GM15510 (cell line): ENCODE results near the gene EHD2.

Experiments
- POLR2A ChIP-seq: IDR thresholded peaks from 3 replicates; pipeline ENCODE4 v1.6.1; 2011; ENCODE audit warnings: borderline replicate concordance; ENCODE audit not compliant: insufficient read length; ENCODE audit errors: extremely low read depth

The EHD2 gene

DNA sequence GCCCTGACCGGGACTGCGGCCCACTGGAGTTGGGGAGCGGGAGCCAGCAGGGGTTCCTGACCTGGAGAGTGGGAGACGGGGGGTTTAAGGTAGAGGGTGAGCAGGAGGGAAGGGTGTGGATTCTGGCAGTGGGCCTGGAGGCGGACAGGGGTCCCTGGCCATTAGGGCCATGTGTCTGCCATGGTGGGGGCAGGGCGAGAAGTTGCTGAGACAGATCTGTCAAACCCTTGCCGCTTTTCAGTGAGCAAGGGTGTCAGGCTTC is 53.1 kb downstream of the EHD2 start:
- no peak for TF ChIP-seq POLR2A

DNA sequence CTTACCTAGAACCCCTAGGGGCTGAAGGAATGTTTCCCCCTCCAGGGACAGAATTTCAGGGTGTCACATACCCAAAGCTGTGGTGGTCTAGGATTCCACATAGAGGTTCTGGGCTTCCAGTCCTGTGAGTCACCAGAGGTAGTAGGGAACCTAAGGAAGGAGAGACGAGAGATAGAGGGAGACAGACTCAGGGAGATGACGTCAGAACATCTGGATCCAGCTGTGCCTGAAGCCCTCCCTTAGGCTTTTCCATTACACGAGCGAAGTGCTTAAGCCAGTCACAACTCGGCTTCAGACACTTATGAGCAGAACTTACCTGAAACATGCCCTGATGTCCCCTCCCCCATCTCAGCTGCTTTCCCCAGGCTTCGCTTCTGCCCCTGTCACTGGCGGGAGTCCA is 53.4 kb downstream of the EHD2 start:
- no peak for TF ChIP-seq POLR2A

DNA sequence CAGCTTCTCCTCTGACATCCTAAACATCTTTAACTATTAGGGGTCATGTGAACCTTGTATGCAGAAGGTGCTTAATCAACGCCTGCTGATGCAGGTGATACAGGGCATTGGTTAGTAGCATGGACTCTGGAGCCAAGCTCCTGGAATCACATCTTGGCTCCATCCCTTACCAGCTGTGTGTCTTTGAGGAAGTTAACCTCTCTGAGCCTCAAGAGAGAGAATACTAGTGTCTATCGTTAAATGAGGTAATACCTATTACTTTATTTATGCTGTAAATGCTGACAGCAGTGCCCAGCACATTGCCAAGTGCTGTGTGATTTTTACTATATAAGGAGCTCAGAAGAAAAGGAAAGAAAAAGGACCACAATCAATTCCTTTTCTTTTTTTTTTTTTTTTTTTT is 54.1 kb downstream of the EHD2 start:
- no peak for TF ChIP-seq POLR2A

DNA sequence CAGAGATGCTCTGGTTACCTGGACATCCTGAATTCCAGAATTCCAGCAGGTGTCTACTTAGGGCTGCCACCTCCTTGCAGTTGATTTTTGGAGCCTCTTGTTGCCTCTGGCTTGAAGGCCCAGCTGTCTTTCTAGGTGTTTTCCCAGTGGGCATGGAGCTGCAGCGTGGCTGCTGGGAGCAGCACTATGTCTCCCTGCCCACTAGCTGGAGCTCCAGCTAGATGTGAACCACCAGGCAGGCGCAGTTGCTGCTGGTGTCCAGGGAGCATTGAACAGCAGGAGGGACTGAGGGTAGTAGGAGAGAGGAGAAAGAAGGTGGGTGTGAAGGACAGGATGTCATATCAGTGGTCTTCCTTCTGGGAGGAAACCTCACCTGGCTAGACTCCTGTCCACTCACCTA is 55.4 kb downstream of the EHD2 start:
- no peak for TF ChIP-seq POLR2A

DNA sequence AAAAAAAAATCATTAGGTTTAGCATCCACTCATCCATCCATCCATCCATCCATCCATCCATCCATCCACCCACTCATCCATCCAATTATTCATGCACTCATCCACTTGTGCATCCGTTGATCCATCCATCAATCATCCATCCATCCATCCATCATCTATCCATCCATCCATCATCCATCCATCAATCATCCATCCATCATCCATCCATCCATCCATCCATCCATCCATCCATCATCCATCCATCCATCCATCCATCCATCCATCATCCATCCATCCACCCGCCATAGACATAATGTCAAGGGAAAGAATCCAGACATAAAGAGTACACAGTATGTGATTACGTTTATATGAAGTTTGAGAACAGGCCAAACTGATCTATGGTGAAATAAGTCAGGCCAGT is 56.3 kb downstream of the EHD2 start:
- TF ChIP-seq POLR2A, result no peak

DNA sequence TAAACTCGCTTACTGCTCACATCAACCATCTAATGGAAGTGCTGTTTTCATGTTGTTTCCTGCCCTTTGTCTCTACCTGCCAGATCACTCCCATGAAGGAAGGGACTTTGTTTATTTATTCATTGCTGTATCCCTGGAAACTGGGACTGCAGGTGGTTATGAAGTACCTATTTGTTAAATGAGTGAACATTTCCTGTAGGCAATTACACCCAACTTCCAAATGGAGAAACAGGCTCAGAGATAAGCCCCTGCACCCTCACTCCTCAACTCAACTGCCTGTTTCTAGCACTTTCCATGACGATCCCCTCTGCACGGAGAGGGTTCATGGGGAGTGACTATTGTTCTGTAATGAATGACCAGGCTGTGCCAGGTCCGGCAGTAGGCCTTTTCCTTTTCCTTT is 63.3 kb downstream of the EHD2 start:
- TF ChIP-seq POLR2A, result no peak

DNA sequence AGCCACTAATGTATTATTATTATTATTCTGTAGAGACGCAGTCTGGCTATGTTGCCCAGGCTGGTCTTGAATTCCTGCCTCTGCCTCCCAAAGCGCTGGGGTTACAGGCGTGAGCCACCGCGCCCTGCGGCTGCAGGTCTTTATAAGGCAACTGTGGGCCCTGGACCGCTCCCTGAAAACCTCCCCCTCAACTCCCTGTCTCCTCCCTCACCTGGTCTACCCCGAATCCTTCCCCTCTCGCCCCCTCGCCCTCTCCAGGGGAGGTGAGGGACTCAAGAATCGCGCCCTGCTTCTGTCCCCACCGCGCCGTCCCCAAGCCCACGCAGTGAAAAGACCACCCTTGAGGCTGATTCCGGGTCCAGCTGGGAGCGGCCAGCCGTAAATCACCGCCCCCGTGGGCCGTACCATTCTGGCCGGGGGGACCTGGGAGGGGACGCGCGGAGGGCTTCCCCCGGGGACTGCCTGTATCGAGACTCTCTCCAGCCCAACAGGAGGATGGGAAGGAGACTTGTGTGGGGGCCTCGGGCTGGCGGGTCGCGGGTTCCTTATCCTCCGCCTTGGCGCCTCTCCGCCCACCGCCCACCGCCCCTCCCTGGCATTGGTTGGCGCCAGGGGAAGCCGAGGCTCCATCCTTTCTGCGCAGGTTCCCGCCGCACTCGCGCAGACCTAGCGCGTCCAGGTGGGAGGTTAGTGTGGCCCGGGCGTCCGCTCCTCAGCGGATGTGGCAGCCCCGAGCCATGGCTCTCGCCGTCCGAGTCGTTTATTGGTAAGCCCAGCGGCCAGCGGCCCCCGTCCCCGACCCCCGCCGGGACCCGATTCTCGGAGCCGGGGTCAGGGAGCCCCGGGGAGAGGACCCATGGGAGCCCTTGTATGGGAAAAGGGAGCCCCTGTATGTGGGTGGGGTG is 65.1 kb downstream of the EHD2 start, which contains the start of gene SELENOW:
Gene SELENOW (plus strand): TSS at position 655 of the 905 bp plus-strand sequence. CDS start 83 bp downstream, at position 738.
- TF ChIP-seq POLR2A, result peak; percentile 99

DNA sequence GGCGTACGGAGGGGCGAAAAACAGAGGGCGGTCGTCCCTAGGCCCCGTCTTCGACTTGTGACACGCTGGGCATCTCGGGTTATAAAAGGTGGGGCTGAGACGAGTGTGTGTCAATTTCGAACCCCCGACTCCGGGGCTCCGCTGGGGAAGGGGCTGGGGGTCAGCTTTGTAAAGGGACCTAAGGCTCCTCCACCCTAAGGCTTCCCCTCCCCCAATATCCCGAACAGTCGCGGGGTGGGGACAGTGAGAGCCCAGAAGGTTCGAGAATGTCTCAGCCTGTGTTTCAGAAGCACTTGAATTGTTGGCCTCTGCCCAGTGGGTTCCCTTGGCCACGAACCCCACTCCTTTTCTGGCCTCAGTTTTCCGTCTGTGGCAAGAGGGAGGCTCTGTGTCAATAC is 65.7 kb downstream of the EHD2 start:
- no peak for TF ChIP-seq POLR2A

DNA sequence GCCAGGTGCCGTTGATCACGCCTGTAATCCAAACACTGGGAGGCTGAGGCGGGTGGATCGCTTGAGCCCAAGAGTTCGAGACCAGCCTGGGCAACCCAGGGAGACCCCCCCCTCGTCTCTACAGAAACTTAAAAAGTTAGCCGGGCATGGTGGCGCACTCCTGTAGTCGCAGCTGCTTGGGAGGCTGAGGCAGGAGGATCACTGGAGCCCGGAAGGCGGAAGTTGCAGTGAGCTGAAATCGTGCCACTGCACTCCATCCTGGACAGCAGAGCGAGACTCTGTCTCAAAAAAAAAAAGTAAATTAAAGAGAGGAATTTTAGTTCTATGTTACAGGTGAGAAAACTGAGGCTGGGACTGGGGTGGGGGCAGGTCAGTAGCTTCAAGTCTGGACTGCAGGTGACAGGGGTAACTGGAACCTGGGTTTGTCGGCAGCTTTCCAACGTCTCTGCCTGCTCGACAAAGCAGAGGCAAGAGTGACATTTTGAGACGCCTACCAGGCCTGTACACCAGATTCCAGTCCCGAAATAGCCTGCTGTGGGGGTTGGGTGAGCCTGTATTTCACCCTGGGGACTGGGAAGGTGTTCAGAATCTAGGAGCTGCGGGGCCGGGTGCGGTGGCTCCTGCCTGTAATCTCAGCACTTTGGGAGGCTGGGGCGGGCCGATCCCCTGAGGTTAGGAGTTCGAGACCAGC is 66.4 kb downstream of the EHD2 start:
- TF ChIP-seq POLR2A, result no peak

DNA sequence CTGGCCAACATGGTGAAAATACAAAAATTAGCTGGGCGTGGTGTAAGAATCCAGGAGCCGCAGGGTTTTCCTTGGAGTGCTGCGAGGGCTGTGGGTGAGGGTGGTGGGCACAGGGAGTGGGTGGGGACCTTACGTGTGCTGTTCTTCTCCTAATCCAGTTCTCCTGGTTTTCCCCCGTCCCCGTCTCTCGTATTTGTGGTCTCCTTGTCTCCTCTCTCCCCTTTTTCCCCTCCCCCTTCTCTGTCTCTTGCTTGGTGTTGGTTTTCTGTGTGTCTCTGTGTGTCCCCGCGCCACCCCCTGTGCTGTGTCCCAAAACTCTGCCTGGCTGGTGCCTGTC is 67.0 kb downstream of the EHD2 start:
- TF ChIP-seq POLR2A, result no peak

DNA sequence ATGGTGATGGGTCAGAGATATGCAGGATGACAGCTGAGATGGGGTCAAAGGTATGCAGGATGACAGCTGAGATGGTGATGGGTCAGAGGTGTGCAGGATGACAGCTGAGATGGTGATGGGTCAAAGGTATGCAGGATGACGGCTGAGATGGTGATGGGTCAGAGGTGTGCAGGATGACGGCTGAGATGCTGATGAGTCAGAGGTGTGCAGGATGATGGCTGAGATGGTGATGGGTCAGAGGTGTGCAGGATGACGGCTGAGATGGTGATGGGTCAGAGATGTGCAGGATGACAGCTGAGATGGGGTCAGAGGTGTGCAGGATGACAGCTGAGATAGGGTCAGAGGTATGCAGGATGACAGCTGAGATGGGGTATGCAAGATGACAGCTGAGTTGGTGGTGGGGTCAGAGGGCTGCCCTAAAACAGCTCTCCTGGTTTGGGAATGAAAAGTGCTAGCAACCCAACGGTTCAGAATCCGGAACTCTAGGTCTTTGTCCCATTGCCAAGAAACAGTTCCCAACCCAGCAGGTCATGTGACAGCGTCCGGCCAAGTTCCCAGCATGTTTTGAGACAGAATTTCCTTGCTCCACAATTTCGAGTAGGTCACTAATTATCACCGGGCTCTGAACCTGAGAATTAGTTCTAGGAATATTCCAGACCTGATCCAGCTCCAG is 68.5 kb downstream of the EHD2 start:
- no peak for TF ChIP-seq POLR2A

DNA sequence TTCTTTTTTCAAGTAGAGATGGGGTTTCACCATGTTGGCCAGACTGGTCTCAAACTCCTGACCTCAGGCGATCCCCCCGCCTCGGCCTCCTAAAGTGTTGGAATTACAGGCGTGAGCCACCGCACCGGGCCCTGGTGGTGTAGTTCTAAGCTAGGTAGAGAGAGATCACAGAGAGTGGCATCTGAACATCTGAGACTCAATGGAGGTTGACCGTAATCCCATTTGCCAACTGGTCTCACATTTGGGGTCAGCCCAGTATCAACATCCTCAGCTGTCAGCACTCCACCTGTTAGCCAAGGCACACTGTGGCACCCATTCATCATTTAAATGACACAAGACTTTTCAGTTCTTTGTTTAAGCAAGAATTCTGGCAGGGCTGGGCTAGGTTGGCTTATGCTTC is 73.3 kb downstream of the EHD2 start:
- no peak for TF ChIP-seq POLR2A

DNA sequence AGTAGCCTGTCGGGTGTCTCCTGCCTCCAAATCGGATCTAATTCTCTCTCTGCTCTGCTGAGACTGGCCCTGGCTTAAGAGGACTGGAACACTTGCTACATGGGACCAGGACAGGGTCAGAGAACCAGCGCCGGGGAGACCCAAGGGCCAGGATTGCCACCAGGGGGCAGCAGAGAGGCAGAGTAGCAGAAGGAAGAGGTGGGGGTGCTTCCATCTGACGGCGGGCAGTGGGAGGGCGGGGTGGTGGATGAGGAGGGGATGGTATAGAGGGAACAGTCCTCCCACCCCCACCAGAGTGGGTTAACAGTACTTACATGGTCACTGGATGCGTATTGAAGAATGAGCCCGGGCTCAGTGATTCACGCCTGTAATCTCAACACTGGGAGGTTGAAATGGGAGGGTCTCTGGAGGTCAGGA is 77.2 kb downstream of the EHD2 start:
- no peak for TF ChIP-seq POLR2A

DNA sequence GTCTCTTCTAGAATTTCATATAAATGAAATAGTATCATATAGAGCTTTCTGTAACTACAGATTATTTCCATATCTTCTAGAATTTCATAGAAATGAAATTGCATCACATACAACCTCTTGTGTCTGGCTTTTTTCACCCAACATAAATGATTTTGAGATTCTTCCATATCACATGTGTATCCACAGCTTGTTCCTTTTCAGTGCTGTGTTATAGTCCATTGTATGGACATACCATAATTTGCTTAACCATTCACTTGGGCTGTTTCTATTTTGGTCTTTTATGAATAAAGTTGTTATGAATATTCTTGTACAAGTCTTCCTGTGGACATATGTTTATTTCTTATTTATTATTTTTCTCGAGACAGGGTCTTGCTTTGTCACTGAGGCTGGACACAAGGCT is 79.4 kb downstream of the EHD2 start:
- TF ChIP-seq POLR2A, result no peak
